B cell (primary cell): ENCODE results near the gene MAGI2.

Experiments used
- CTCF ChIP-seq: fragments of 200-600 bp; IDR thresholded peaks from one replicate; pipeline ENCODE4 v1.8.0; 2022; ENCODE audit warnings: antibody characterized with exemption, mild to moderate bottlenecking
- EZH2 ChIP-seq: IDR thresholded peaks from 2 replicates; pipeline ENCODE4 v1.6.1; 2012; ENCODE audit warnings: borderline replicate concordance, low read depth, mild to moderate bottlenecking, moderate library complexity, low read length; ENCODE audit not compliant: insufficient read depth, poor library complexity, severe bottlenecking

GRCh38 chr7:78284945-78285344, 1168.5 kb downstream of the MAGI2 start:
- no peak for TF ChIP-seq CTCF
- TF ChIP-seq EZH2 = no peak
